Measurements from ENCODE around the gene ADD3. TPM values are rescaled to one million over a fixed set of nuclear protein-coding genes. Genes with fewer than 3 reads are reported as not detected.

ADD3 gene
- total and polyA plus RNA-seq, 2 donors from 2014 or later, result 56.9 to 79.2 TPM

DNA sequence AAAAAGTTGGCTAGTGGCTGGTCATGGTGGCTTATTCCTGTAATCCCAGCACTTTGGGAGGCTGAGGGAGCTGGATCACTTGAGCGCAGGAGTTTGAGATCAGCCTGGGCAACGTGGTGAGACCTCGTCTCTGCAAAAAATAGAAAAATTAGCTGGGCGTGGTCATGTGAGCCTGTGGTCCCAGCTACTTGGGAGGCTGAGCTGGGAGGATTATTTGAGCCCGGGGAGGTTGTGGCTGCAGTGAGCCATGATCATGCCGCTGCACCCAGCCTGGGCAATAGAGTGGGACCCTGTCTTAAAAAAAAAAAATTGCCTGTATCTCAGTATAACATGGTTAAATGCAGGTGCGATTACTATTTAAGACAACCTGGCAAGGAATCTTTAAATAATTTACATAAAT, 61.0 kb downstream of the ADD3 start:
- no peak for FAIRE-seq
- peaks cover 3 to 18% (median 9%) of the 10 kb centered on the region in 3 donors for H3K4me1 ChIP-seq (ENCODE audit: control insufficient read depth in 2 of 3, insufficient read depth in 2 of 3, low read depth in 1 of 3, low read length in 3 of 3)

GRCh38 chr10:110069502-110069982, 61.8 kb downstream of the ADD3 start:
- Histone ChIP-seq H3K4me3 (ENCODE audit: low read length in 3 of 3) (no peak overlapping the region), H3K27ac (ENCODE audit: low read depth in 2 of 2, low read length in 2 of 2) (peak overlapping the region in 1 of 2 donors; percentile 68)

More for the DNA sequence above, 61.0 kb downstream of the ADD3 start:
- Histone ChIP-seq H3K36me3 (ENCODE audit: control insufficient read depth in 2 of 3, insufficient read depth in 3 of 3, low read length in 3 of 3) (no peaks in the 10 kb centered on the region), H3K27me3 (ENCODE audit: control insufficient read depth, insufficient read depth, low read length) (no peaks in the 10 kb centered on the region), H3K27ac (ENCODE audit: low read depth in 2 of 2, low read length in 2 of 2) (no peak overlapping the region), H3K9ac (ENCODE audit: low read length in 3 of 3) (no peak overlapping the region), H3K9me3 (ENCODE audit: control insufficient read depth in 2 of 3, insufficient read depth in 1 of 3, low read length in 3 of 3) (no peaks in the 10 kb centered on the region), H3K4me3 (ENCODE audit: low read length in 3 of 3) (no peak overlapping the region)
- DNase-seq, result no peak
- intact Hi-C loops (cut with DNase I), result no loop called here
- no peak for TF ChIP-seq CTCF (IDR thresholded peaks at IDR 0.05; ENCODE audit: borderline replicate concordance, extremely low read depth, insufficient read depth)

DNA sequence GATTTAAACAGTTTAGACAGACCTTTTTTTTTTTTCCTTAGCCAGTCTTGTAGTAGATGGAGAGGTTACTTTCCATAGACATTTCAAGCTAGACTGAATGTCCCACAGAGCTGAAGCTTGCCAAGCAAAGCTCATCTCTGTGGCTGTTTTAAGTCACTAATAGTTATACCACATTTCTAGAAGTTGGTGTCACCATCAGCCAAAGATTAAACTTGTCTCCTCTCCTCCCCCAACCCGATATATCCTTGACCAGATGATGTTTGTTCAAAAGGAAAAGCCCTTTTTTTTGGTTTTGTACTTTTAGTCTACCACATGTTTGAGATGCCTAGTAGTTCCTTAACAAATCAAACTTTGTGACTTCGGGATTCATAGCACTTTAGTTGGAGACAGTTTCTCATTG, 66.1 kb downstream of the ADD3 start:
- Histone ChIP-seq H3K27me3 (ENCODE audit: control insufficient read depth, insufficient read depth, low read length) (no peaks in the 10 kb centered on the region), H3K4me3 (ENCODE audit: low read length in 3 of 3) (no peak overlapping the region), H3K36me3 (ENCODE audit: control insufficient read depth in 2 of 3, insufficient read depth in 3 of 3, low read length in 3 of 3) (no peaks in the 10 kb centered on the region), H3K4me1 (ENCODE audit: control insufficient read depth in 2 of 3, insufficient read depth in 2 of 3, low read depth in 1 of 3, low read length in 3 of 3) (peaks cover 16 to 50% (median 21%) of the 10 kb centered on the region in 3 donors), H3K27ac (ENCODE audit: low read depth in 2 of 2, low read length in 2 of 2) (no peak overlapping the region), H3K9me3 (ENCODE audit: control insufficient read depth in 2 of 3, insufficient read depth in 1 of 3, low read length in 3 of 3) (no peaks in the 10 kb centered on the region), H3K9ac (ENCODE audit: low read length in 3 of 3) (no peak overlapping the region)
- FAIRE-seq, result no peak
- TF ChIP-seq CTCF (IDR thresholded peaks at IDR 0.05; ENCODE audit: borderline replicate concordance, extremely low read depth, insufficient read depth), result no peak
- intact Hi-C loops (cut with DNase I), result no loop called here
- DNase-seq, result no peak

More at GRCh38 chr10:110069502-110069982, 61.8 kb downstream of the ADD3 start:
- Histone ChIP-seq H3K36me3 (ENCODE audit: control insufficient read depth in 2 of 3, insufficient read depth in 3 of 3, low read length in 3 of 3) (no peaks in the 10 kb centered on the region), H3K9me3 (ENCODE audit: control insufficient read depth in 2 of 3, insufficient read depth in 1 of 3, low read length in 3 of 3) (no peaks in the 10 kb centered on the region), H3K4me1 (ENCODE audit: control insufficient read depth in 2 of 3, insufficient read depth in 2 of 3, low read depth in 1 of 3, low read length in 3 of 3) (peaks cover 3 to 26% (median 9%) of the 10 kb centered on the region in 3 donors), H3K27me3 (ENCODE audit: control insufficient read depth, insufficient read depth, low read length) (no peaks in the 10 kb centered on the region), H3K9ac (ENCODE audit: low read length in 3 of 3) (no peak overlapping the region)
- intact Hi-C loops (cut with DNase I), result no loop called here
- FAIRE-seq, result peak; percentile 72
- no peak for TF ChIP-seq CTCF (IDR thresholded peaks at IDR 0.05; ENCODE audit: borderline replicate concordance, extremely low read depth, insufficient read depth)
- DNase-seq, result peak in 1 of 5 donors; percentile 37

DNA sequence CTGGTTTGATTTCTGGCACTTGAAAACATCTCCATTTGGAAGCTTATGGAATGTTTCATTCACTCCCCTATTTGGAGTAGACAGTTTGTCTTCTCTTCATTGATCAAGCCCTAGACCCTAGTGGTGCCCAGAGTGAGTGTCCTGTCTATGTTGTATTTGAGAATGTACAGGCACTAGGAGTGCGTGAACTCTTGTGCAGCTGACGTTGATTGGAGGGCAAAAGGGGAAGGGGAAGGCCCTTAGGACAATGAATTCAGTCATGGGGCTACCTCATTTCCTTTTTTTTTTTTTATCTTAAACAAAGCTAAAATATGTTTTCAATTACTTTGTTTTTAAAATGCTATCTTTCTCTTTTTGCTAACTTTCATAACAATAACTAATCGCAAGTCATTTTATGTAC, 66.5 kb downstream of the ADD3 start:
- FAIRE-seq, result no peak
- Histone ChIP-seq H3K36me3 (ENCODE audit: control insufficient read depth in 2 of 3, insufficient read depth in 3 of 3, low read length in 3 of 3) (no peaks in the 10 kb centered on the region), H3K4me1 (ENCODE audit: control insufficient read depth in 2 of 3, insufficient read depth in 2 of 3, low read depth in 1 of 3, low read length in 3 of 3) (peaks cover 16 to 49% (median 19%) of the 10 kb centered on the region in 3 donors), H3K9ac (ENCODE audit: low read length in 3 of 3) (no peak overlapping the region), H3K4me3 (ENCODE audit: low read length in 3 of 3) (no peak overlapping the region), H3K27me3 (ENCODE audit: control insufficient read depth, insufficient read depth, low read length) (no peaks in the 10 kb centered on the region), H3K9me3 (ENCODE audit: control insufficient read depth in 2 of 3, insufficient read depth in 1 of 3, low read length in 3 of 3) (no peaks in the 10 kb centered on the region), H3K27ac (ENCODE audit: low read depth in 2 of 2, low read length in 2 of 2) (no peak overlapping the region)
- no peak for DNase-seq
- TF ChIP-seq CTCF (IDR thresholded peaks at IDR 0.05; ENCODE audit: borderline replicate concordance, extremely low read depth, insufficient read depth), result no peak
- intact Hi-C loops (cut with DNase I), result no loop called here
